Calu3 (cell line): ENCODE results near the gene RPL37A. TPM values are rescaled to one million over a fixed set of nuclear protein-coding genes. Genes with fewer than 3 reads are reported as not detected.

Source experiments
- BruUV-seq: library from RNA; stranded (reverse); fragments of 400-500 nt; replicated peaks from 2 replicates; lab custom pipeline; 2021; lab: Mats Ljungman, UMichigan
- CTCF ChIA-PET: fragments of 300-600 bp; sonication (Branson Sonifier 250); formaldehyde crosslinking; loops from one replicate; lab custom pipeline; 2022; ENCODE audit warnings: antibody characterized with exemption; lab: Charles Lee
- DNase-seq: peaks from one replicate; pipeline ENCODE4 v3.0.0; 2022
- H3K27ac Mint-ChIP-seq: one replicate; pipeline ENCODE4 v1.8.0; 2022; ENCODE audit warnings: mixed read lengths; ENCODE audit not compliant: unreplicated experiment
- H3K27me3 Mint-ChIP-seq: one replicate; pipeline ENCODE4 v1.8.0; 2022; ENCODE audit warnings: mixed read lengths; ENCODE audit not compliant: unreplicated experiment
- H3K36me3 Mint-ChIP-seq: one replicate; pipeline ENCODE4 v1.8.0; 2022; ENCODE audit warnings: mild to moderate bottlenecking, moderate library complexity, mixed read lengths; ENCODE audit not compliant: insufficient read depth, unreplicated experiment
- H3K4me1 Mint-ChIP-seq: one replicate; pipeline ENCODE4 v1.8.0; 2022; ENCODE audit warnings: mild to moderate bottlenecking, low read depth, mixed read lengths; ENCODE audit not compliant: unreplicated experiment
- H3K4me3 Mint-ChIP-seq: one replicate; pipeline ENCODE4 v1.8.0; 2022; ENCODE audit warnings: mild to moderate bottlenecking, low read depth, moderate library complexity, mixed read lengths; ENCODE audit not compliant: unreplicated experiment
- H3K9me3 Mint-ChIP-seq: one replicate; pipeline ENCODE4 v1.8.0; 2022; ENCODE audit warnings: low read depth, mixed read lengths; ENCODE audit not compliant: unreplicated experiment
- CTCF ChIP-seq: fragments of 200-600 bp; IDR thresholded peaks from one replicate; pipeline ENCODE4 v1.8.0; 2022; ENCODE audit warnings: antibody characterized with exemption; ENCODE audit not compliant: unreplicated experiment
- intact Hi-C: fragments of 100-400 bp; cut with micrococcal nuclease; formaldehyde crosslinking; loops from one replicate; pipeline ENCODE4 v1.10.0; 2022; ENCODE audit not compliant: unreplicated experiment
- total RNA-seq: library from RNA; stranded (reverse); gene quantifications from 2 replicates; pipeline ENCODE4 v1.2.3, GENCODE V29; 2022

RPL37A gene
- total RNA-seq, 1 experiment from 2014 or later = 1,889 TPM

DNA sequence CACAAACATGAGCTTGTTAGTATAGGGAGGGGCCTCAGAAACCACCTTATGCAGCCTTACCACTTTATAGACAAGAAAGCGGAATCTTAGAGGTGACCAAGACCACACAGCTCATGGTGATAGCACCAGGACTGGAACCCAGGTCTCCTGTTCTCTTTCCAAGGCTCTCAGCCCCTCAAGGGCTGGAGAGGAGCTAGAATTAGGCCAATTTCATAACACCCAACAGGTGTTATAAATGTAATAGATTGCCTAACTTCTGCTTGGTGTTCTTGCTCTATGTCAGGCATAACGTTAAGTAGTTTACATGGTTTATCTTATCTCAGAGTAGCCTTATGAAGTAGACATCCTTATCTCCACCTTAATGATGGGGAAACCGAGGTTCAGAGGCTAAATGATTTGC is 42.9 kb downstream of the RPL37A start:
- no TSS peak for BruUV-seq
- Mint-ChIP-seq H3K4me1 (peaks cover 36% of the 10 kb centered on the region), H3K4me3 (no peak overlapping the region), H3K9me3 (no peaks in the 10 kb centered on the region), H3K36me3 (no peaks in the 10 kb centered on the region), H3K27ac (no peak overlapping the region), H3K27me3 (peaks cover 14% of the 10 kb centered on the region)
- intact Hi-C loops = no loop called here
- CTCF ChIA-PET = interaction anchor here (0.8 to 1.0 kb wide), 2 partner anchors 10 to 22 kb away, joined by 3 read pairs; no protein-coding TSS in a partner anchor
- TF ChIP-seq CTCF = no peak
- no peak for DNase-seq

- TF ChIP-seq CTCF = no peak
- no TSS peak for BruUV-seq
- CTCF ChIA-PET = no interaction called here
Measured at GRCh38 chr2:216545359-216545758, 46.7 kb downstream of the RPL37A start.

DNA sequence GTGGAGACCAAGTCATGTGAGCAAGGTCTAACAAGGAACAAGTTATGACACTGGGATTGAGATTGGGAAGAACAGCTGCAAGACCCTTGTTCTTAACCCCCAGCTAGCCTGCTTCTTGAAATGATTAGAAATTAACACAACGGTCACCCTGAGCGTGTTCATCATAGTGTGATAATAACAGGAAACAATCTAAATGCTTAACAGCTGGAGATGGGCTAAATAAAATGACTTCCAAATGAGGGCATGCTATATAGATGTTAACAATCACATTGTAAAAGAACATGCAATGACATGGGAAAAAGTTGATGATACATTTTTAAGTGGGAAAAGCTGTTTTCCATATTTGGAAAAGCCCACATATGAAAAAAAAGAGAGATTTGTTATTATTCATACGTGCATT is 47.6 kb downstream of the RPL37A start:
- no peak for DNase-seq
- Mint-ChIP-seq H3K4me3 (no peak overlapping the region), H3K36me3 (no peaks in the 10 kb centered on the region), H3K27me3 (peaks cover 28% of the 10 kb centered on the region), H3K27ac (no peak overlapping the region), H3K4me1 (no peaks in the 10 kb centered on the region), H3K9me3 (no peaks in the 10 kb centered on the region)
- CTCF ChIA-PET = no interaction called here
- intact Hi-C loops = no loop called here
- TF ChIP-seq CTCF = no peak
- BruUV-seq = no TSS peak

More at GRCh38 chr2:216545359-216545758, 46.7 kb downstream of the RPL37A start:
- intact Hi-C loops = no loop called here
- Mint-ChIP-seq H3K9me3 (no peaks in the 10 kb centered on the region), H3K27ac (no peak overlapping the region), H3K4me3 (no peak overlapping the region), H3K36me3 (no peaks in the 10 kb centered on the region), H3K4me1 (peaks cover 2% of the 10 kb centered on the region), H3K27me3 (peaks cover 22% of the 10 kb centered on the region)
- DNase-seq = no peak

GRCh38 chr2:216546641-216547403 is 48.2 kb downstream of the RPL37A start:
- H3K27ac Mint-ChIP-seq = no peak overlapping the region
- H3K4me1 Mint-ChIP-seq = no peaks in the 10 kb centered on the region
- H3K27me3 Mint-ChIP-seq = peaks cover 28% of the 10 kb centered on the region
- intact Hi-C loops = no loop called here
- CTCF ChIA-PET = no interaction called here
- no peak for TF ChIP-seq CTCF
- no peak for DNase-seq
- H3K36me3 Mint-ChIP-seq = no peaks in the 10 kb centered on the region
- BruUV-seq = no TSS peak
- H3K4me3 Mint-ChIP-seq = no peak overlapping the region
- H3K9me3 Mint-ChIP-seq = no peaks in the 10 kb centered on the region
